Activated naive CD4-positive, alpha-beta T cell treated with anti-CD3 and anti-CD28 coated beads, Interleukin-2, amount 10 ng/mL, durations not matched to agents 7 days and 5 days (primary cell): ENCODE data around the gene UGT1A9.
"Not testable (repeated sequence)": the region's sequence is repeated elsewhere in the genome, so short reads cannot be mapped to it uniquely, and the experiment has no call there.

Experiments used
- CTCF ChIA-PET: fragments of 350-600 bp; sonication (Branson Sonifier 250); formaldehyde crosslinking; loops from one replicate; lab custom pipeline; 2021; ENCODE audit warnings: antibody characterized with exemption; lab: Charles Lee
- DNase-seq: peaks from one replicate; pipeline ENCODE4 v3.0.0-alpha.2; 2020
- H3K27ac Mint-ChIP-seq: one replicate; pipeline ENCODE4 v1.8.0; 2021; ENCODE audit warnings: mild to moderate bottlenecking, moderate library complexity, mixed read lengths
- H3K27me3 Mint-ChIP-seq: one replicate; pipeline ENCODE4 v1.8.0; 2021; ENCODE audit warnings: mild to moderate bottlenecking, mixed read lengths
- H3K36me3 Mint-ChIP-seq: one replicate; pipeline ENCODE4 v1.8.0; 2021; ENCODE audit warnings: mixed read lengths
- H3K4me1 Mint-ChIP-seq: one replicate; pipeline ENCODE4 v1.8.0; 2021; ENCODE audit warnings: mixed read lengths
- H3K4me3 Mint-ChIP-seq: one replicate; pipeline ENCODE4 v1.8.0; 2021; ENCODE audit warnings: mild to moderate bottlenecking, moderate library complexity, mixed read lengths
- H3K9me3 Mint-ChIP-seq: one replicate; pipeline ENCODE4 v1.8.0; 2021; ENCODE audit warnings: mixed read lengths

The UGT1A9 gene

DNA sequence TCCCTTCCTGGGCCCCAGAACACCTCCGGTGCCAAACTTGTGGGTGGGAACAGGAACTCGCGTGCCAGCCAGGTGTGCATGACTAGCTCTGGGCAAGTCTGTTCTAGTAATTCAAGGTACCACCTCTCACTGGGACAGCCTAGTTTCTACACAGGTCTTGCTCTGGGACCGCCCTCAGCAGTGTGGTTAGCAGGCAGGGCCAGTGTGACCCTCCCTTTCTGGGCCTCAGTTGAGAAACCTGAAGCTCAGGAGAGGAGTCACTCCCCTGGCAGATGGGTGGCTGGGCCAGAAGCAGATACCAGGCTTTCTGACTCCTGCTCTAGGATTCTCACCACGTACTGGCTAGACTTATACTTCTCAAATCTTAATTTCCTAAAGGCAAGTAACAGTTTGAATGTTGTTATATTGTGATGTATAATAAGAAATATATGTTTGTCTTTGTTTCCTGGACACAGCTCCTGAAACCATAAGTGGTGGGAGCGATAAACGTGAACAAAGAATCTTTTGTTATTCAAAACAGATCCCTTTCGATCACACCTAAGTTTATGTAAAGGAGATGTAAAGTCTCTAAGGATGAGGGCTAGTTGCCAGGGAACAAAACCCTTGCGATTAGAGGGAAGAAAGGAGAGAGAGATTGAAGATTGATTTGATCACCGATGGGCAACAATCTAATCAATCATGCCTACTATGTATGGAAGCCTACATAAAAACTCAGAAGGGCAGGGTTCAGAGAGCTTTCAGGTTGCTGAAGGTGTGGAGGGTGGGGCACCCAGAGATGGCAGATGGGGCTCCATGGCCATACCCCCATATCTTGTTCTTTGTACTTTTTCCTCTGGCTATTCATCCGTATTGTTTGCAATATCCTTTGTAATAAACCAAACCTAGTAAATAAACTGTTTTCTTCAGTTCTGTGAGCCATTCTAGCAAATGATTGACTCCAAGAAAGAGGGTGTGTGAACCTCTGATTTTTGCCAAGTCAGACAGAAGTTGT lies 20.0 kb downstream of the UGT1A9 start:
- CTCF ChIA-PET: interaction anchor here (0.9 kb wide), 1 partner anchor 21 kb away, joined by 3 read pairs; no protein-coding TSS in a partner anchor
- DNase-seq: no peak
- Mint-ChIP-seq H3K36me3 (no peaks in the 10 kb centered on the region), H3K27me3 (peaks cover 27% of the 10 kb centered on the region), H3K4me1 (no peaks in the 10 kb centered on the region), H3K27ac (no peak overlapping the region), H3K4me3 (no peak overlapping the region), H3K9me3 (no peaks in the 10 kb centered on the region)

DNA sequence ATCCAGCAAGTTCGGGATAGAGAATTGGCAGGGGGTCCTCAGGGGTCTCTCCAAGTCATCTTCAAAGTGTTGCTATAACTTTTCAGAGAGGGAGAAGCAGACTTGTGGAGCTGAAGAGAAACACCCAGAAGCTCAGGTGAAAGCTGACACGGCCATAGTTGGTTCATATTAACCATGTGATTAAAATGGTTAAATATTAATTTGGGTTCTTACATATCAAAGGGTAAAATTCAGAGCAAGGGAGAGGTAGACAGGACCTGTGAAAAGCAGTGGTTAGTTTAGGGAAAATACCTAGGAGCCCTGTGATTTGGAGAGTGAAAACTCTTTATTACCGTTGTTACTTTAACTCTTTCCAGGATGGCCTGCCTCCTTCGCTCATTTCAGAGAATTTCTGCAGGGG lies 20.9 kb downstream of the UGT1A9 start, which contains the start of gene UGT1A6:
TSS of gene UGT1A6 (plus strand) at position 243 of the 400 bp plus-strand sequence. CDS start at position 358, 115 bp downstream.
- Mint-ChIP-seq H3K36me3 (no peaks in the 10 kb centered on the region), H3K9me3 (no peaks in the 10 kb centered on the region), H3K27ac (no peak within 1 kb of the TSS), H3K4me1 (no peaks in the 10 kb centered on the region), H3K4me3 (no peak within 1 kb of the TSS), H3K27me3 (peaks cover 29% of the 10 kb centered on the region)
- no peak for DNase-seq
- CTCF ChIA-PET: no interaction called here

DNA sequence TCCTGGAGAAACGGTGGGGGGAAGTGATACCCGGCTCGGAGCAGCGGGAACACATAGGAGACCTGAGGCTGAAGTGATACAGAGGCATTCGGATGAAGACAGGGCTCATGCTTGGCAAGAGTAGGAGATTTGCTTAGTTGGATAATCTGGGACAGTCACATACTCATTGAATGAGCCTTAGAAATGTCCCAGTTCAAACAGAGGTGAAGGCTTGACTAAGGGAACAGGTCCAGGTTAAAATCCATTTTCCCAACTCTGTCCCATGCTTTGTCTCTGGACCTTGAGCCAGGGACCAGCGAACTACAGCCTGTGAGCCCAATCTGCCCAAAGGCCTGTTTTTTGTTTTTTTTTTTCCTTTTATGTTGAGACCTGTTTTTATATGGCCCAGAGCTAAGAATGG lies 22.3 kb downstream of the UGT1A9 start:
- H3K27ac Mint-ChIP-seq: no peak overlapping the region
- no peaks in the 10 kb centered on the region for H3K9me3 Mint-ChIP-seq
- DNase-seq: no peak
- no peak overlapping the region for H3K4me3 Mint-ChIP-seq
- peaks cover 29% of the 10 kb centered on the region for H3K27me3 Mint-ChIP-seq
- CTCF ChIA-PET: no interaction called here
- H3K4me1 Mint-ChIP-seq: no peaks in the 10 kb centered on the region
- no peaks in the 10 kb centered on the region for H3K36me3 Mint-ChIP-seq

DNA sequence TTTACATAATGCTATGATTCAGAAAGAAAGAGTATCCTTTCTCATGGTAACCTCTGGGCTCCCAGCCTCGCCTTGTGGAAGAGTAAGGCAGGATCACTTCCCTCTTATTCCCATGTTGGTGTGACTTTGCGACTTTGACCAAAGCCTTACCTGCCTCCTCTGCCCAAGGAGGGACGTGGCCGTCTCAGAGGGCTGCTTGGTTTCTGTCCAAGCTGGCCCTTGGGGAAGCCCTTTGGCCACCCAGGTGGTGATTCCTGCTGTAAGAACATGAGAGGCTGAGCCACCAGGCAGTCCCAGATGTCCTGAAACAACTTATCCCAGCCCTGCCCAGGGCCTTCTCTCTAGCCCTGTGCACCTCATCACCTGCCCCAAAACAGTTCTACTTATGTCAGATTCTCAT lies 27.0 kb downstream of the UGT1A9 start:
- no peaks in the 10 kb centered on the region for H3K9me3 Mint-ChIP-seq
- DNase-seq: no peak
- CTCF ChIA-PET: no interaction called here

DNA sequence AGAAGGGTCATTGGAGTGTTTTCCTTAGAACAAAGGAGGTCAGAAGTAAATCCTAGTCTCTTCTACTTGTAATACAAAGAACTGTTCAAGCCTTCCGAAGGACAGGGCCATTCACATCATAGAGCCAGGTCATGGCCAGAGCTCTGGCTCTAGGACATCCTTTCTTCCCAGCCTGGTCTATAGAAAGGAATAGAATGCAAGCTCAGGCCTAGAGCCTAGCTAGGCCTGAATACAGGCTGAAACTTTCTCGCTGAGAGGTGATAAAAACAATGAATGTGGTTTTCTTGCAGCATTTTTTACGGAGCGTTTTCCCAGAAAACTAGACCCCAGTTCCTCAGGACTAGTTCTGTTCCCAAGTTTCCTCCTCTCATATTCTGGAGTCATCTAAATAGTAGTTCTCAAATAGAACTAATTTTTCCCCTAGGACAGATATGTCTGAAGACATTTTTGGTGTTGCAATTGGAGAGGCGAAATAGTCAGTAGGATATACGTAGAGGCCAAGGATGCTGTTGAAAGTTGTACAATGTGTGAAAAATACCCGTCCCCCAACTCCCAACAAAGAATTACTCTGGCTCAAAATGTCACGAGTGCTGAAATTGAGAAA lies 27.8 kb downstream of the UGT1A9 start:
- Mint-ChIP-seq H3K4me1 (no peaks in the 10 kb centered on the region), H3K36me3 (no peaks in the 10 kb centered on the region), H3K27me3 (peaks cover 10% of the 10 kb centered on the region), H3K27ac (no peak overlapping the region), H3K4me3 (no peak overlapping the region), H3K9me3 (no peaks in the 10 kb centered on the region)
- no peak for DNase-seq
- CTCF ChIA-PET: no interaction called here

More for the DNA sequence above, 27.0 kb downstream of the UGT1A9 start:
- no peak overlapping the region for H3K4me3 Mint-ChIP-seq
- no peak overlapping the region for H3K27ac Mint-ChIP-seq
- H3K36me3 Mint-ChIP-seq: no peaks in the 10 kb centered on the region
- H3K27me3 Mint-ChIP-seq: peaks cover 13% of the 10 kb centered on the region
- H3K4me1 Mint-ChIP-seq: no peaks in the 10 kb centered on the region

DNA sequence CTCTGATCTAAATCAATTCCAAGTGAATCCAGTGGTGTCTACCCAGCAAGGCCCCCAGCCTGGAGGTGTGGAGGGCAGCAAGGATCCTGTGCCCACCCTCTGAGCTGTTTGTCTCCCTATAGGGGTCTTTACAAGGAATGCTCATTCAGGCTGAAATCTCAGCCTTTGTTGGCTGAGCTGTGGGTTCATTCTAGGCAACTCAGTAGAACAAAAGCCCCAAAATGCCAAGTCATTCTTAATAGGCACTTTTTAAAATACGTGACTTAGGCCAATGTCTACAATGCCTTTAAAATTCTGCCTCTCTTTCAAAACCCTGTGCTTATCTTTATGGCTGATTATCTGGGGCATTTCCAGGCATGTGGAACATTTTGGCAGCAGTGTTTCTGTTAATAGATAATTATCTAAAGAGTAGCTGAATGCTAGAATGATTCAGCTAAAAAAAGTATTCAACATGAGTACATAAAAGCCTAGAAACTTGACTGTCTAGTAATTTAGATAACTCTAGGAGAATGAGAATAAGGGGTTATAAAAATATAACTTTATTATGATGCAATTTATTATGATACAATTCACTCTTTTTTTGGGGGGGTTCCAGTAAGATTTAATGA lies 28.4 kb downstream of the UGT1A9 start:
- H3K9me3 Mint-ChIP-seq: no peaks in the 10 kb centered on the region
- H3K27ac Mint-ChIP-seq: no peak overlapping the region
- no peak for DNase-seq
- CTCF ChIA-PET: no interaction called here
- no peak overlapping the region for H3K4me3 Mint-ChIP-seq
- no peaks in the 10 kb centered on the region for H3K36me3 Mint-ChIP-seq
- peaks cover 13% of the 10 kb centered on the region for H3K27me3 Mint-ChIP-seq
- H3K4me1 Mint-ChIP-seq: no peaks in the 10 kb centered on the region

DNA sequence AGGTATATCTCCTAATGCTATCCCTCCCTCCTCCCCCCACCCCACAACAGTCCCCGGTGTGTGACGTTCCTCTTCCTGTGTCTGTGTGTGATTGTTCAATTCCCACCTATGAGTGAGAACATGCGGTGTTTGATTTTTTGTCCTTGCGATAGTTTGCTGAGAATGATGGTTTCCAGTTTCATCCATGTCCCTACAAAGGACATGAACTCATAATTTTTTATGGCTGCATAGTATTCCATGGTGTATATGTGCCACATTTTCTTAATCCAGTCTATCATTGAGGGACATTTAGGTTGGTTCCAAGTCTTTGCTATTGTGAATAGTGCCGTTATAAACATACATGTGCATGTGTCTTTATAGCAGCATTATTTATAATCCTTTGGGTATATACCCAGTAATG lies 29.1 kb downstream of the UGT1A9 start:
- H3K36me3 Mint-ChIP-seq, H3K4me1 Mint-ChIP-seq, H3K27ac Mint-ChIP-seq, CTCF ChIA-PET, DNase-seq, H3K4me3 Mint-ChIP-seq, H3K9me3 Mint-ChIP-seq: not testable (repeated sequence)
- peaks cover 13% of the 10 kb centered on the region for H3K27me3 Mint-ChIP-seq

DNA sequence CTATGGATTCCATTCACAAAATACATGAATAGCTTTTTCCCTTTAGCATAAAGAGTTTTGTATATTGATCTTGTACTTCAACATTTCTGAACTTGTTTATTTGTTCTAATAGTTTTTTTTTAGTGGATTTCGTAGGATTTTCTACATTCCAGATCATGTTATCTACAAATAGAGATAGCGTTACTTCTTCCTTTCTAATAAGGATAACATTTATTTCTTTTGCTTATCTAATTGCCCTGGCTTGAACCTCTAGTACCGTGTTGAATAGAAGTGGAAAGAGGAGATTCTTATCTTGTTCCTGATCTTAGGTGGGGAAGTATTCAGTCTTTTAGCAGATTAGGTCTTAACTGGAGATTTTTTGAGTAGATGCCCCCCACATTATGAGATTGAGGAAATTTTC lies 30.5 kb downstream of the UGT1A9 start:
- H3K4me1 Mint-ChIP-seq: no peaks in the 10 kb centered on the region
- H3K27ac Mint-ChIP-seq: no peak overlapping the region
- peaks cover 15% of the 10 kb centered on the region for H3K27me3 Mint-ChIP-seq
- H3K36me3 Mint-ChIP-seq: no peaks in the 10 kb centered on the region
- H3K4me3 Mint-ChIP-seq: no peak overlapping the region
- H3K9me3 Mint-ChIP-seq: no peaks in the 10 kb centered on the region
- DNase-seq: no peak
- CTCF ChIA-PET: interaction anchor here (1.4 kb wide), 1 partner anchor 9 kb away, joined by 4 read pairs; no protein-coding TSS in a partner anchor

DNA sequence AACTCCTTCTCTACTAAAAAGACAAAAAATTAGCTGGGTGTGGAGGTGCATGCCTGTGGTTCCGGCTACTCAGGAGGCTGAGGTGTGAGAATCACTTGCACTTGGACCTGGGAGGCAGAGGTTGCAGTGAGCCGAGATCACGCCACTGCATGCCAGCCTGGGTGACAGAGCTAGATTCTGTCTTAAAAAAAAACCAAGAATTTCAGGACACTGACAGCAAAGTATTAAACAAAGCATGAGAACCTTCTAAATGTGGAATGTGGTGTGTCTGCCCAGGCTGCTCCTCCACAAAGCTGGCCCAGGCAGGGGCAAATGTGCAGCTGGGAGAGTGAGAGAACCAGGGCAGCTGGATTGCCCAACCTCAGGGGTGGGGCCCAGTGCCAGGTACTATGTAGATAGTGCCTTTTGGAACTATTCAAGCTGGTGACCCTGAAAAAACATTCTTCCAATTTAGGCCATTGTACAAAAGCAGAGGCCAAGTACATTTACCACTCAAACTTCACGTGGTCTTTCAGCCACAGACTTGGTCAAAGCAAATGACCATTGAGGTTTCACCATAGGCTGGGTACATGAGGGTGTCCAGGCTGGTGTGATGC lies 34.3 kb downstream of the UGT1A9 start:
- no peaks in the 10 kb centered on the region for H3K9me3 Mint-ChIP-seq
- H3K27ac Mint-ChIP-seq: no peak overlapping the region
- no peak overlapping the region for H3K4me3 Mint-ChIP-seq
- H3K4me1 Mint-ChIP-seq: no peaks in the 10 kb centered on the region
- no peaks in the 10 kb centered on the region for H3K36me3 Mint-ChIP-seq
- DNase-seq: no peak
- CTCF ChIA-PET: no interaction called here
- H3K27me3 Mint-ChIP-seq: peaks cover 18% of the 10 kb centered on the region

DNA sequence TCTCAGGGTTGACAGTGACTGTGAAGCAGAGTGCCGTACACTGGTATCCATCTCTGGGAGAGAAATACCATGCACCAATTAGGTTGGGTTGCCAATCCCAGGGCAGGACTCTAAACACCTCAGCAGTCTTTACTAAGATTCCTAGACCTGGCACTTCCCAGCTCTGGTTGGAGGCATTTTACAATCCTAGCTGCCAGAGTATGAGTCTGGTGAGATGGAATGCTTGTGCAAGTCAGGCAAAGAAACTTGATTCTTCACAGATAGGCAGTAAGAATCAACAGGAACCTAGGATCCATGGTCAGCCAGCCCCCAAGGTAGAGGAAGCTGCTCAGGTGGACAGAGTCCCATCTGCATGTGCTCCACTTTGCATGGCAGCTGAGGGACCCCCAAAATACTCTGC lies 35.0 kb downstream of the UGT1A9 start:
- no peaks in the 10 kb centered on the region for H3K36me3 Mint-ChIP-seq
- CTCF ChIA-PET: no interaction called here

DNA sequence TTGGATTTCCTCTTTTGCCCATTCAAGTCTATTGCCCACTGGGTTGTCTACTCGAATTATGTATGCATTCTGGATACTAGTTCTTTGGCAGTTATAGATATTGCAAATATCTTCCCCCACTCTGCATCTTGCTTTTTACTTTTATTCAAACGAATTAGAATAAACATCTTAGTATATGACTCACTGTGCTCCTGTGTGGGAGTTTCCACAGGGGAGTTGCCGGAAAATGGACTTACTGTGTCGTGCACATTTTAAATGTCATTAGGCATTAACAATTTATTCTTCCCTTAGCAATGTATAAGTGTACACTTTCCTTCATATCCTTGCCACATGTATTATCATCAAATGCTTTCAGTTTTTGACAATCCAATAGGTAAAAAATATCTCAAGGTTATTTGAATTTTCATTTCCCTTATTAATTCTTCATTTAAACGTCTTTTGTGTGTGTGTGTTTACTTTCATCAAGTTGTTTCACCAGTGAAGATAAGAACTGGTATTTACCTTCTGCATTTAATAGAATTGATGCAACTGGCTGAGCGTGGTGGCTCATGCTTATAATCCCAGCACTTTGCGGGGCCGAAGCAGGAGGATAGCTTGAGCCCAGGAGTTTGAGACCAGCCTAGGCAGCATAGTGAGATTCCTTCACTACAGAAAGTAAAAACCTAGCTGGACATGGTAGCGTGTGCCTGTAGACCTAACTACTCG lies 36.4 kb downstream of the UGT1A9 start:
- Mint-ChIP-seq H3K4me3 (no peak overlapping the region), H3K36me3 (no peaks in the 10 kb centered on the region), H3K27me3 (peaks cover 35% of the 10 kb centered on the region), H3K9me3 (no peaks in the 10 kb centered on the region), H3K27ac (no peak overlapping the region), H3K4me1 (no peaks in the 10 kb centered on the region)
- CTCF ChIA-PET: no interaction called here
- DNase-seq: no peak

More for the DNA sequence above, 35.0 kb downstream of the UGT1A9 start:
- Mint-ChIP-seq H3K9me3 (no peaks in the 10 kb centered on the region), H3K27me3 (peaks cover 23% of the 10 kb centered on the region), H3K4me3 (no peak overlapping the region), H3K27ac (no peak overlapping the region), H3K4me1 (no peaks in the 10 kb centered on the region)
- DNase-seq: no peak

DNA sequence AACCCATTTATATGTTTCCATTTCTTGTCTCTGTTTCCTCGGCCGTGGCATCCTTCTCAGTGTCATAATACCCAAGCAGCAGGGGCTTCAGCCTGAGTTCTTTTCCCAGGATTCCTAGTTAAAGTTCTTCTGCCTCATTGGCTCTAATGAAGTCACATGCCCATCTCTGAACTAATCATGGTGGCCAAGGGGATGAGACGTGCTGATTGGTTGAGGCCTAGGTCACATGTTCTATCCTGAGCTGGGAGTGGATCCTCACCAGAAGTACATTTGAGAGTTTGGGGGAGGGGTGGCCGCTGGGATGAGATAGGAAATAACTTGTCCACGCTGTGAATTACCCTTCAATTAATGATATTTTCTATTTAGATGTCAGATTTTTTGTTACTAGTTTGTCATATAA lies 37.2 kb downstream of the UGT1A9 start:
- no peaks in the 10 kb centered on the region for H3K9me3 Mint-ChIP-seq
- no peaks in the 10 kb centered on the region for H3K36me3 Mint-ChIP-seq
- H3K4me3 Mint-ChIP-seq: no peak overlapping the region
- no peak overlapping the region for H3K27ac Mint-ChIP-seq
- H3K27me3 Mint-ChIP-seq: peaks cover 39% of the 10 kb centered on the region
- CTCF ChIA-PET: no interaction called here
- DNase-seq: no peak
- H3K4me1 Mint-ChIP-seq: peaks cover under 1% of the 10 kb centered on the region

DNA sequence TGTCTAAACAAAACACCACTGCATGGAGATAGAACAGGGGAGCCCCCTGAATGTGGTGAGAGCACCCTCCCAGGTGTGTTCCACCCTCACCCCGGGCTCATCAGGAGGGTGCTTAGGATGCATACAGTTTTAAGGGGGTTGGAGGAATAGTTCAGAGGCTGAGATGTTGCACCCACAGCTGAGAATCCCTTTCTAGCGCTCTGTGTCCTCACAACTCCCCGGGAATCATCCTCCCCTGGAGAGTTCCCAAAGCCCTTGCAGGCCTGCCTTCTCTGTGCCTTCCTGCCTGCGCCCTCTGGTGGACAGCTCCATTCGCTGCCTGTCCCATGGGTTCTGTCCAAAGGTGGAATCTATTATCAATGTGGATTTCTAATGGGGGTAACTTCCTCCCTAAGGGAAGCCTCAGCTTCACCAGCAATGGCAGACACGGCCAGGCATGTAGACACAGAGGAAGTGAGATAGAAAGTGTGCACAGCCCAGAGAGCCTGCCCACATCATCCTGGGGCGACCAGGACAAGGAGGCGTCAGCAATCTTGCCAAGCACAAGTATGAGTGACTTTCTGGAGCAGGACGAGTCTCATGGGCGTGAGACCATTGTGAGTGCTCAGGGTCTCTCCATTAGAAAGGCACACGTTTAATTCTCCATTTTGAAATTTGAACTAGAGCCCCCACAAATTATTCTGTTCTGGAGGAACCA lies 39.8 kb downstream of the UGT1A9 start:
- CTCF ChIA-PET: interaction anchor here (0.6 to 2.1 kb wide), 10 partner anchors 8 to 307 kb away, joined by 3 to 5 read pairs (median 4); no protein-coding TSS in a partner anchor
- Mint-ChIP-seq H3K4me1 (peaks cover 4% of the 10 kb centered on the region), H3K36me3 (no peaks in the 10 kb centered on the region), H3K27ac (no peak overlapping the region), H3K27me3 (peaks cover 34% of the 10 kb centered on the region), H3K4me3 (no peak overlapping the region), H3K9me3 (no peaks in the 10 kb centered on the region)
- DNase-seq: peak; percentile 82
